Mucosa of rectum (tissue), 2 donors: ENCODE results near the gene INF2.

Experiments
- H3K27ac ChIP-seq, 2 donors: one replicate each; pipeline ENCODE4 v1.7.0; 2013; ENCODE audit warnings: inconsistent platforms in 2 of 2, low read depth in 2 of 2, low read length in 2 of 2
- H3K27me3 ChIP-seq, 2 donors: one replicate each; pipeline ENCODE4 v1.7.0; 2013; ENCODE audit warnings: low read length in 2 of 2; ENCODE audit not compliant: control insufficient read depth in 2 of 2, insufficient read depth in 2 of 2
- H3K36me3 ChIP-seq, 2 donors: one replicate each; pipeline ENCODE4 v1.7.0; 2013; ENCODE audit warnings: low read length in 2 of 2; ENCODE audit not compliant: control insufficient read depth in 2 of 2, insufficient read depth in 2 of 2
- H3K4me1 ChIP-seq, 2 donors: one replicate each; pipeline ENCODE4 v1.7.0; 2013; ENCODE audit warnings: low read length in 2 of 2, mild to moderate bottlenecking in 1 of 2; ENCODE audit not compliant: control insufficient read depth in 2 of 2, insufficient read depth in 2 of 2
- H3K4me3 ChIP-seq, 2 donors: one replicate each; pipeline ENCODE4 v1.7.0; 2013; ENCODE audit warnings: low read length in 2 of 2
- H3K9ac ChIP-seq, 2 donors: one replicate each; pipeline ENCODE4 v1.7.0; 2013; ENCODE audit warnings: low read length in 2 of 2, low read depth in 1 of 2, mild to moderate bottlenecking in 1 of 2
- H3K9me3 ChIP-seq, 2 donors: one replicate each; pipeline ENCODE4 v1.7.0; 2013; ENCODE audit warnings: low read length in 2 of 2; ENCODE audit not compliant: control insufficient read depth in 2 of 2
- donor health status: healthy.
- donor health status: Normal muscosa, but diverticular disease.

Gene INF2

DNA sequence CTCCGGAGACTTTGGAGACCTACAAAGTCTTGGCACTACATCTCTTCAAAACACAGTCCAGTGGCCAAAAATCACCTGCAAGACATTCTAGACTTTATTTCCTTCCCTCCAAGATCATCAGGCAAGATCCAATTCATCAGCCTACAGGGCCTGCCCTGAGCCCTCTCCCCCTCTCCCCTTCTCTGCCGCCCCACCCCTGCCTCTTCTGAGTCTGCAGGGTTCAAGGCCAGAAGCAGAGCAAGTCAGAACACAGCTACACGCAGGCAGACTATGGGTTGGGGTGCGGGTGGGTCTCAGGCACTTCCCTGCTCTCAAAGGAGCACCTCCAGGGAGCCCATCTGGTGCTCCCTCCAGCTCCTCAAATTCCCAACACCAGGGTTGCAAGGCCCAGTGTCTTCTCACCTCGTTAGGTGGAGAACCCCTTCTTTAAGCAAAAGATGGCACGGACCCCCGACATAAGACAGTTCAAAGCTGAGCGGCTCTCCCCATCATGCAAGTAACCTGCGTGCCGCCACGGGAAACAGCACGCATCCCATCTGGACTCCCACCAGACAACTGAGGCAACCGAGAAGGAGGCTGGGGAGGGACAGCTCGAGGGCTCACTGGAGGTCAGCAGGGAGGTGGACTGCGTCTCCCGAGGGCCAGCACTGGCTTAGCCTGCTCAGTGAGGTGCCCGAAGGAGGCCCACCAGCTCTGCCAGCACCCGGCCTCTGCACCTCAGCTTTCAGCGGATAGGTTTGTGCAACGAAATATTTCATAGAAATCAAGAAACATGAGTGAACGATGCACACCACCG is 5.6 kb upstream of the INF2 start:
- H3K4me1 ChIP-seq = peaks cover 61 to 63% of the 10 kb centered on the region in 2 donors

DNA sequence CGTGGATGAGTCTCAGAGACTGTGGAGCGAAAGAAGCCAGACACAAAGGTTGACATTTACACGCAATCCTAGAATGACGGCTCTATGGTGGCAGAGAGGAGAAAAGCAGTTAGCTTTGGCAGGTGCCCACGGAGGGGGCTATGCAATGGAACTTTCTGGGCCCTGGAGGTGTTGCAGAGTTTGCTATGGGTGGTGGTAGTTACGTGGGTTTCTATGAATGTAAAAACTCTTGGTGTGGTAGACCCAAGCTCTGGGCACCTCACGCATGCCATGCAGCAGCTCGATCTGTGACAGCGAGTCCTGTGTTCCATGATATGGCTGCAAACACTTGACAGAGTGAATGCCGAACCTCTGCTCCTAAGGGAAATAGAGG is 5.0 kb upstream of the INF2 start:
- H3K27ac ChIP-seq = no peak overlapping the region
- H3K27me3 ChIP-seq = no peaks in the 10 kb centered on the region
- no peaks in the 10 kb centered on the region for H3K36me3 ChIP-seq
- no peaks in the 10 kb centered on the region for H3K9me3 ChIP-seq
- H3K9ac ChIP-seq = no peak overlapping the region
- peaks cover 59 to 62% of the 10 kb centered on the region in 2 donors for H3K4me1 ChIP-seq
- H3K4me3 ChIP-seq = no peak overlapping the region

More for the DNA sequence above, 5.6 kb upstream of the INF2 start:
- H3K27ac ChIP-seq = no peak overlapping the region
- no peaks in the 10 kb centered on the region for H3K9me3 ChIP-seq
- H3K9ac ChIP-seq = no peak overlapping the region
- H3K36me3 ChIP-seq = no peaks in the 10 kb centered on the region
- no peaks in the 10 kb centered on the region for H3K27me3 ChIP-seq
- H3K4me3 ChIP-seq = no peak overlapping the region

GRCh38 chr14:104685216-104685997 is 4.0 kb upstream of the INF2 start:
- Histone ChIP-seq H3K4me3 (no peak overlapping the region), H3K36me3 (no peaks in the 10 kb centered on the region), H3K27ac (no peak overlapping the region), H3K9me3 (no peaks in the 10 kb centered on the region), H3K9ac (no peak overlapping the region), H3K27me3 (no peaks in the 10 kb centered on the region), H3K4me1 (peaks cover 54 to 57% of the 10 kb centered on the region in 2 donors)

GRCh38 chr14:104685998-104686610 is 3.3 kb upstream of the INF2 start:
- peak overlapping the region in 1 of 2 donors; percentile 93 for H3K27ac ChIP-seq
- H3K9me3 ChIP-seq = no peaks in the 10 kb centered on the region
- peak overlapping the region in 1 of 2 donors; percentile 77 for H3K9ac ChIP-seq
- no peaks in the 10 kb centered on the region for H3K36me3 ChIP-seq
- no peaks in the 10 kb centered on the region for H3K27me3 ChIP-seq
- H3K4me3 ChIP-seq = no peak overlapping the region
- peaks cover 54 to 57% of the 10 kb centered on the region in 2 donors for H3K4me1 ChIP-seq

- Histone ChIP-seq H3K4me3 (peak overlapping the region; percentile 41 to 63), H3K9ac (peak overlapping the region; percentile 65 to 77), H3K27ac (peak overlapping the region; percentile 93 to 98), H3K9me3 (no peaks in the 10 kb centered on the region), H3K36me3 (no peaks in the 10 kb centered on the region), H3K4me1 (peaks cover 54 to 57% of the 10 kb centered on the region in 2 donors), H3K27me3 (no peaks in the 10 kb centered on the region)
These were observed 2.5 kb upstream of the INF2 start for GRCh38 chr14:104686624-104687517.

GRCh38 chr14:104687601-104688504 is 1.6 kb upstream of the INF2 start:
- Histone ChIP-seq H3K36me3 (peaks cover 0 to 2% of the 10 kb centered on the region in 2 donors), H3K4me3 (peak overlapping the region; percentile 65 to 71), H3K4me1 (peaks cover 50 to 55% of the 10 kb centered on the region in 2 donors), H3K27me3 (no peaks in the 10 kb centered on the region), H3K27ac (peak overlapping the region; percentile 93 to 98), H3K9ac (peak overlapping the region; percentile 77 to 80), H3K9me3 (no peaks in the 10 kb centered on the region)

- peak overlapping the region; percentile 93 to 98 for H3K27ac ChIP-seq
- H3K9ac ChIP-seq = peak overlapping the region; percentile 77 to 80
- H3K9me3 ChIP-seq = no peaks in the 10 kb centered on the region
- H3K4me3 ChIP-seq = peak overlapping the region; percentile 65 to 71
- no peaks in the 10 kb centered on the region for H3K27me3 ChIP-seq
- peaks cover 50 to 55% of the 10 kb centered on the region in 2 donors for H3K4me1 ChIP-seq
- peaks cover 0 to 2% of the 10 kb centered on the region in 2 donors for H3K36me3 ChIP-seq
These were observed 811 bp upstream of the INF2 start for GRCh38 chr14:104688505-104689108.

DNA sequence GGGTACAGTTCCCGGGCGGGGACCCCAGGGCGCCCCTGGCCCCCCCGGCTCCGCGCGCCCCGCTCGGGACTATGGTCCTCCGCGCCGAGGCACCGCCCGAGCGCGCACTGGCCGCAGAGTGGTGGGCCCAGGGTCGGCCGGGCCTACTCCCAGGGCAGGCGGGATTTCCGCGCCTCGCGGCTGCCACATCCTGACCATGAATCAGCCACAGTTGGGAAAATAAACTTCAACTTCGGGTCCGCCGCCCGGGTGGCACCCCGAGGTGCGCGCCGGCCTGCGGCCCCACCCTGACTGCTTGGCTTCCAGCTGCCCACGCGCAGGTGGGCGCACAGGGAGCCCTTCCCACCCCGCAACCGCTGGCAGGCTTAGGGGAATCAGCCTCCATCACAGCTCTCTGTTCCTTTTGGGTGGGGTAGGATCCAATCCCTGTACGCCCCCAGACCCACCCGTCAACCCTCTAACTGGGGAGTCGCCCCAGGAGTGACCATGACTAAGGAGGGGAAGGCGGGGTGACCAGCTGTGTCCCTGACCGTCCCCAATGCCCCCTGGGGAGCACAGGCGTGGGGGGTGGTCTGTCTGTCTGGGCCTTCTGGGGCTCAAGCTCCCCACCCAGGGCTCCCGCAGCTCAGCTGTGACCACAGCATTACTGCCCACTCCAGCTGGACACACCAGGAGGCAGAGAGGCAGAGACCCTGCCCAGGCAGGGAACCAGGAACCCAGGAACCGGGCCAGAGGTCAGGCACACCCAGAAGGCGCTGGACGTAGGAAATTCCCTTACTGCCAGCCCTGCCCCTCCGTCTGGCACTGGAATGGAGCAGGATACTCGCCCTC is 678 bp downstream of the INF2 start:
- no peaks in the 10 kb centered on the region for H3K27me3 ChIP-seq
- H3K27ac ChIP-seq = peak overlapping the region; percentile 92
- peaks cover 50 to 60% of the 10 kb centered on the region in 2 donors for H3K4me1 ChIP-seq
- peak overlapping the region; percentile 81 to 88 for H3K4me3 ChIP-seq
- H3K9me3 ChIP-seq = no peaks in the 10 kb centered on the region
- H3K36me3 ChIP-seq = peaks cover 0 to 2% of the 10 kb centered on the region in 2 donors
- H3K9ac ChIP-seq = peak overlapping the region; percentile 88 to 96
